ENCODE results near the gene ARL4A. TPM values are rescaled to one million over a fixed set of nuclear protein-coding genes. Genes with fewer than 3 reads are reported as not detected.

ARL4A gene
- total and polyA plus RNA-seq, 2 of the 13 experiments (the other 11 are each of a cell fraction or from before 2014, with no cell fraction given), result 10.8 to 25.6 TPM

GRCh38 chr7:12647364-12648219 is 39.8 kb upstream of the ARL4A start (continued):
- TF ChIP-seq MYPOP (CRISPR knock-in tag; IDR thresholded peaks at IDR 0.05), result no peak
- no peak for TF ChIP-seq SP5 (CRISPR knock-in tag; IDR thresholded peaks at IDR 0.05; ENCODE audit: borderline replicate concordance, low read depth)
- TF ChIP-seq PPARG (CRISPR knock-in tag; conservative IDR thresholded peaks at IDR 0.05), result 0 out of 2 replicates have a peak, but pooled peaks have one; percentile 37
- TF ChIP-seq HOMEZ (CRISPR knock-in tag; IDR thresholded peaks at IDR 0.05; ENCODE audit: low read depth), result peak; percentile 58; the same call in 1 of the 2 replicates
- no peak for TF ChIP-seq SNAI1 (CRISPR knock-in tag; IDR thresholded peaks at IDR 0.05; ENCODE audit: borderline replicate concordance)
- peak; percentile 43; the same call in 1 of the 2 replicates for TF ChIP-seq MAFG (CRISPR knock-in tag; IDR thresholded peaks at IDR 0.05)
- no peak for TF ChIP-seq ZNF687 (CRISPR knock-in tag; IDR thresholded peaks at IDR 0.05)
- peak; percentile 57 for TF ChIP-seq FOXA3 (CRISPR knock-in tag; IDR thresholded peaks at IDR 0.05)
- TF ChIP-seq RFX1 (IDR thresholded peaks at IDR 0.05), result no peak
- TF ChIP-seq KLF9 (CRISPR knock-in tag; IDR thresholded peaks at IDR 0.05; ENCODE audit: low read depth), result no peak
- TF ChIP-seq PLSCR1 (CRISPR knock-in tag; IDR thresholded peaks at IDR 0.05; ENCODE audit: borderline replicate concordance), result no peak
- peak; percentile 70; the same call in 1 of the 2 replicates for TF ChIP-seq NFE2 (CRISPR knock-in tag; IDR thresholded peaks at IDR 0.05)
- TF ChIP-seq SRSF4 (IDR thresholded peaks at IDR 0.05; ENCODE audit: low read depth, low read length, poor library complexity, severe bottlenecking), result no peak
- TF ChIP-seq RBFOX2 (IDR thresholded peaks at IDR 0.05; ENCODE audit: low read depth, low read length), result no peak
- no peak for TF ChIP-seq ZNF660 (CRISPR knock-in tag; IDR thresholded peaks at IDR 0.05; ENCODE audit: borderline replicate concordance, low read depth)
- TF ChIP-seq ATF3 (CRISPR knock-in tag; IDR thresholded peaks at IDR 0.05), result peak; percentile 79
- no peak for TF ChIP-seq ZFAT (CRISPR knock-in tag; conservative IDR thresholded peaks at IDR 0.05)
- TF ChIP-seq HMG20A (CRISPR knock-in tag; IDR thresholded peaks at IDR 0.05; ENCODE audit: borderline replicate concordance), result peak; percentile 90; the same call in 1 of the 2 replicates
- no peak for TF ChIP-seq ZNF510 (CRISPR knock-in tag; IDR thresholded peaks at IDR 0.05; ENCODE audit: low read depth)
- peak; percentile 35; the same call in 1 of the 2 replicates for TF ChIP-seq FOXO1 (CRISPR knock-in tag; IDR thresholded peaks at IDR 0.05)
- TF ChIP-seq IRF2 (CRISPR knock-in tag; IDR thresholded peaks at IDR 0.05), result peak; percentile 35; the same call in 1 of the 2 replicates

Data from HepG2 (cell line).